ENCODE data around the gene ATF7IP. TPM values are rescaled to one million over a fixed set of nuclear protein-coding genes. Genes with fewer than 3 reads are reported as not detected.

ATF7IP gene
- total RNA-seq, 1 experiment from 2014 or later = 100 TPM

DNA sequence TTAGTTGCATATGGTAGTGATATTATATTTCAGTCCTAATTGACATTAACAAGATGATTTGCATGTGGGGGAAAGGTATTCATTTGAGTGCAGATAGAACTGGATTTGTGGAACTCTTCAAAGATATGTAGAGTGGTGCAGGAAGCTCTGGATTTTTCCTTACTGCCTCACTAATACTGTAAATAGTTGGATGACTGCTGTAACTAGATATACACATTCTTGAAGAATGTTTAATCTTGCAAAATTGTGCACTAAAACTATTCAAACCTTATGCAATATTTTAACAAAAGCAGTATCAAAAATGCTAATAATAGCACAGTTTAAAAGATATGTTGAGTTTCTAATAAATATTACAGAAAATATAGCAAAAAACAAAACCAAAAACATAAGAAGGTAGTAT lies 43.1 kb upstream of the ATF7IP start:
- DNase-seq (ENCODE audit: low spot score) = no peak
- Histone ChIP-seq H3K36me3 (ENCODE audit: insufficient read depth, low read length, poor library complexity, severe bottlenecking) (no peaks in the 10 kb centered on the region), H3K4me1 (ENCODE audit: insufficient read depth, low read length, poor library complexity, severe bottlenecking) (no peaks in the 10 kb centered on the region), H3K27me3 (replicated peaks; ENCODE audit: insufficient read depth, low read depth, low read length, poor library complexity) (no peaks in the 10 kb centered on the region), H3K4me3 (ENCODE audit: low read depth, low read length, poor library complexity, severe bottlenecking) (no peak overlapping the region), H3K9me3 (ENCODE audit: low read depth, low read length, poor library complexity, severe bottlenecking) (no peaks in the 10 kb centered on the region), H3K27ac (ENCODE audit: low read depth, low read length, poor library complexity, severe bottlenecking) (no peak overlapping the region)
- BruUV-seq (replicated peaks) = no TSS peak
- ChIA-PET POLR2A (ENCODE audit: low non-redundant PET) (no interaction called here), CTCF (no interaction called here)
- intact Hi-C loops (cut with micrococcal nuclease; ENCODE audit: unreplicated experiment) = no loop called here
- TF ChIP-seq EZH2 (IDR thresholded peaks at IDR 0.05; ENCODE audit: borderline replicate concordance, low read depth, low read length, poor library complexity, severe bottlenecking) = no peak
- TF ChIP-seq, protein P1, sequence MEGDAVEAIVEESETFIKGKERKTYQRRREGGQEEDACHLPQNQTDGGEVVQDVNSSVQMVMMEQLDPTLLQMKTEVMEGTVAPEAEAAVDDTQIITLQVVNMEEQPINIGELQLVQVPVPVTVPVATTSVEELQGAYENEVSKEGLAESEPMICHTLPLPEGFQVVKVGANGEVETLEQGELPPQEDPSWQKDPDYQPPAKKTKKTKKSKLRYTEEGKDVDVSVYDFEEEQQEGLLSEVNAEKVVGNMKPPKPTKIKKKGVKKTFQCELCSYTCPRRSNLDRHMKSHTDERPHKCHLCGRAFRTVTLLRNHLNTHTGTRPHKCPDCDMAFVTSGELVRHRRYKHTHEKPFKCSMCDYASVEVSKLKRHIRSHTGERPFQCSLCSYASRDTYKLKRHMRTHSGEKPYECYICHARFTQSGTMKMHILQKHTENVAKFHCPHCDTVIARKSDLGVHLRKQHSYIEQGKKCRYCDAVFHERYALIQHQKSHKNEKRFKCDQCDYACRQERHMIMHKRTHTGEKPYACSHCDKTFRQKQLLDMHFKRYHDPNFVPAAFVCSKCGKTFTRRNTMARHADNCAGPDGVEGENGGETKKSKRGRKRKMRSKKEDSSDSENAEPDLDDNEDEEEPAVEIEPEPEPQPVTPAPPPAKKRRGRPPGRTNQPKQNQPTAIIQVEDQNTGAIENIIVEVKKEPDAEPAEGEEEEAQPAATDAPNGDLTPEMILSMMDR (conservative IDR thresholded peaks at IDR 0.05; ENCODE audit: low read depth, low read length) = no peak

DNA sequence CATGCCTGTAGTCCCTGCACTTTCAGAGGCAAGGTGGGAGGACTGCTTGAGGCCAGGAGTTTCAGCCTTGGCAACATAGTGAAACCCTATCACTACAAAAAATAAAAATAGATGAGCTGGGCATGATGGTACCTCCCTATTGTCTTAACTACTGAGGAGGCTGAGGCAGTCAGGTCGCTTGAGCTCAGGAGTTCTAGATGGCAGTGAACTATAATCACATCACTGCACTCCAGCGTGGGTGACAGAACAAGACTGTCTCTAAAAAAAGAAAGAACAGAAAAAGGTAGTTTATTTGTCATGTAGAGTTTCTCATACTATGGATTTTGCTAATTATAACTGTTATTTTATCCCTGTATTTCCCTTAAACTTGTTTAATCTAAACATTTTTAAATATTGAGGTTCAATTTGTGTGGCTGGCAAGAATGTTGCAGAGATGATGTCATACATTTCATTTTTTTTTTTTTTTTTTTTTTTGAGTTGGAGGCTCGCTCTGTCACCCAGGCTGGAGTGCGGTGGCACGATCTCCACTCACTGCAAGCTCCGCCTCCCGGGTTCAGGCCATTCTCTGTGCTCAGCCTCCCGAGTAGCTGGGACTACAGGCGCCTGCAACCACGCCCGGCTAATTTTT lies 39.7 kb upstream of the ATF7IP start:
- no TSS peak for BruUV-seq (replicated peaks)
- no peak for DNase-seq (ENCODE audit: low spot score)
- ChIA-PET CTCF (no interaction called here), POLR2A (ENCODE audit: low non-redundant PET) (interaction anchor here (0.6 kb wide), 1 partner anchor 258 kb away, joined by 12 read pairs; no protein-coding TSS in a partner anchor)
- H3K27ac ChIP-seq (ENCODE audit: low read depth, low read length, poor library complexity, severe bottlenecking) = no peak overlapping the region
- H3K4me1 ChIP-seq (ENCODE audit: insufficient read depth, low read length, poor library complexity, severe bottlenecking) = no peaks in the 10 kb centered on the region
- TF ChIP-seq, protein P1 (conservative IDR thresholded peaks at IDR 0.05; ENCODE audit: low read depth, low read length) = no peak
- no peak for TF ChIP-seq EZH2 (IDR thresholded peaks at IDR 0.05; ENCODE audit: borderline replicate concordance, low read depth, low read length, poor library complexity, severe bottlenecking)
- intact Hi-C loops (cut with micrococcal nuclease; ENCODE audit: unreplicated experiment) = no loop called here
- H3K4me3 ChIP-seq (ENCODE audit: low read depth, low read length, poor library complexity, severe bottlenecking) = no peak overlapping the region
- no peaks in the 10 kb centered on the region for H3K36me3 ChIP-seq (ENCODE audit: insufficient read depth, low read length, poor library complexity, severe bottlenecking)
- H3K27me3 ChIP-seq (replicated peaks; ENCODE audit: insufficient read depth, low read depth, low read length, poor library complexity) = no peaks in the 10 kb centered on the region
- H3K9me3 ChIP-seq (ENCODE audit: low read depth, low read length, poor library complexity, severe bottlenecking) = no peaks in the 10 kb centered on the region

DNA sequence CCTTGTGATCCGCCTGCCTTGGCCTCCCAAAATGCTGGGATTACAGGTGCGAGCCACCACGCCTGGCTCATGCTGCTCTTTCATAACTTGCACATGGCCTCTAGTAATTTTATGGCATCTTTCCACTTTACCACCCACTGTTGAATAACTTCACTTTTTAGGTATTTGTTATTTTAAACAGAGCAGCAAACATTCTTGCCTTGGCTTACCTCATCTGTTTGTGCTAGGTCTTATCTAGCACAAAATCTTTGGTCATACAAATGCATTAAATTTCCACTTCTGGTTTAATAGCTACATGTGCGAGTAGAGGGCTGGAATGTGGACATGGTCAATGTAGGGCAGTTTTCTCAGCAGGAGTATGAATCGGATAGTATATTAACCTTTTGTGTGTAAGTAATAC lies 38.8 kb upstream of the ATF7IP start:
- Histone ChIP-seq H3K27ac (ENCODE audit: low read depth, low read length, poor library complexity, severe bottlenecking) (no peak overlapping the region), H3K36me3 (ENCODE audit: insufficient read depth, low read length, poor library complexity, severe bottlenecking) (no peaks in the 10 kb centered on the region), H3K9me3 (ENCODE audit: low read depth, low read length, poor library complexity, severe bottlenecking) (peaks cover under 1% of the 10 kb centered on the region), H3K27me3 (replicated peaks; ENCODE audit: insufficient read depth, low read depth, low read length, poor library complexity) (no peaks in the 10 kb centered on the region), H3K4me1 (ENCODE audit: insufficient read depth, low read length, poor library complexity, severe bottlenecking) (no peaks in the 10 kb centered on the region), H3K4me3 (ENCODE audit: low read depth, low read length, poor library complexity, severe bottlenecking) (no peak overlapping the region)
- DNase-seq (ENCODE audit: low spot score) = no peak
- TF ChIP-seq, protein P1 (conservative IDR thresholded peaks at IDR 0.05; ENCODE audit: low read depth, low read length) = no peak
- intact Hi-C loops (cut with micrococcal nuclease; ENCODE audit: unreplicated experiment) = no loop called here
- CTCF ChIA-PET = no interaction called here
- BruUV-seq (replicated peaks) = no TSS peak
- POLR2A ChIA-PET (ENCODE audit: low non-redundant PET) = interaction anchor here (0.6 kb wide), 1 partner anchor 258 kb away, joined by 12 read pairs; no protein-coding TSS in a partner anchor

All from A673 (cell line).